ENCODE data around the gene GPD1. TPM values are rescaled to one million over a fixed set of nuclear protein-coding genes. Genes with fewer than 3 reads are reported as not detected.

The GPD1 gene
- total RNA-seq, 1 experiment from 2014 or later, result 1.5 TPM

- peaks cover 46% of the 10 kb centered on the region for H3K36me3 Mint-ChIP-seq (ENCODE audit: insufficient read depth, unreplicated experiment)
- Histone ChIP-seq H3K4me1 (0 out of 2 replicates have a peak, but pooled peaks cover 2% of the 10 kb centered on the region), H3K27me3 (replicated peaks; ENCODE audit: control insufficient read depth, insufficient read depth, low read length) (no peaks in the 10 kb centered on the region), H3K36me3 (ENCODE audit: control insufficient read depth, insufficient read depth, low read length) (peaks cover 4% of the 10 kb centered on the region), H3K4me3 (ENCODE audit: low read depth, low read length) (no peak overlapping the region), H3K9me3 (no peaks in the 10 kb centered on the region)
- intact Hi-C loops (cut with micrococcal nuclease; ENCODE audit: unreplicated experiment), result no loop called here
- TF ChIP-seq, protein P1, sequence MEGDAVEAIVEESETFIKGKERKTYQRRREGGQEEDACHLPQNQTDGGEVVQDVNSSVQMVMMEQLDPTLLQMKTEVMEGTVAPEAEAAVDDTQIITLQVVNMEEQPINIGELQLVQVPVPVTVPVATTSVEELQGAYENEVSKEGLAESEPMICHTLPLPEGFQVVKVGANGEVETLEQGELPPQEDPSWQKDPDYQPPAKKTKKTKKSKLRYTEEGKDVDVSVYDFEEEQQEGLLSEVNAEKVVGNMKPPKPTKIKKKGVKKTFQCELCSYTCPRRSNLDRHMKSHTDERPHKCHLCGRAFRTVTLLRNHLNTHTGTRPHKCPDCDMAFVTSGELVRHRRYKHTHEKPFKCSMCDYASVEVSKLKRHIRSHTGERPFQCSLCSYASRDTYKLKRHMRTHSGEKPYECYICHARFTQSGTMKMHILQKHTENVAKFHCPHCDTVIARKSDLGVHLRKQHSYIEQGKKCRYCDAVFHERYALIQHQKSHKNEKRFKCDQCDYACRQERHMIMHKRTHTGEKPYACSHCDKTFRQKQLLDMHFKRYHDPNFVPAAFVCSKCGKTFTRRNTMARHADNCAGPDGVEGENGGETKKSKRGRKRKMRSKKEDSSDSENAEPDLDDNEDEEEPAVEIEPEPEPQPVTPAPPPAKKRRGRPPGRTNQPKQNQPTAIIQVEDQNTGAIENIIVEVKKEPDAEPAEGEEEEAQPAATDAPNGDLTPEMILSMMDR (IDR thresholded peaks at IDR 0.05; ENCODE audit: insufficient read depth in 1 of 2, low read depth in 1 of 2, low read length in 1 of 2, severe bottlenecking in 1 of 2, unreplicated experiment in 1 of 2), result no peak
- no peaks in the 10 kb centered on the region for H3K27me3 Mint-ChIP-seq (ENCODE audit: insufficient read depth, unreplicated experiment)
- DNase-seq, result peak in 1 of 2 experiments; percentile 12
- CTCF ChIA-PET, result interaction anchor here (0.6 to 2.3 kb wide), 3 partner anchors 8 to 12 kb away, joined by 3 to 11 read pairs (median 5); partner anchors contain the start of gene COX14
- no peaks in the 10 kb centered on the region for H3K9me3 Mint-ChIP-seq (ENCODE audit: unreplicated experiment)
- peaks cover 6% of the 10 kb centered on the region for H3K4me1 Mint-ChIP-seq (ENCODE audit: low read depth, unreplicated experiment)
- no TSS peak for BruUV-seq (replicated peaks)
- POLR2A ChIA-PET, result interaction anchor here (1.1 kb wide), 1 partner anchor 8 kb away, joined by 4 read pairs; the partner anchor contains the start of gene COX14
- no peak overlapping the region for H3K27ac Mint-ChIP-seq (ENCODE audit: unreplicated experiment)
- no peak overlapping the region for H3K4me3 Mint-ChIP-seq (ENCODE audit: unreplicated experiment)
Observed at GRCh38 chr12:50120521-50120920, 16.7 kb downstream of the GPD1 start.

DNA sequence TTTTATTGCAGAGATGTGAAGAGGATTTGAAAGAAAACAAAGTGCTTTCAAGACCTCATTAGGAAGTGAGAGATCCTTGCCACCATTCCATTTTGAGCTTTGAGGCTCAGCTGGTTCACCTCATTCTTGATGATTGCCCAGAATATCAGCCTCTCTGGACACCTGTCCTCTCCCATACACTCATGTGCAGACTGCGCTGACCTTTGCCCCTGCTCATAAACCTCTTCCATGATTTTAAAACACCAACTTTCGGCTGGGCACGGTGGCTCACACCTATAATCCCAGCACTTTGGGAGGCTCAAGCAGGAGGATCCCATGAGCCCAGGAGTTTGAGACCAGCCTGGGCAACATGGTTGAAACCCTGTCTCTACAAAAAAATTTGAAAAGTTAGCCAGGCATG, 17.1 kb downstream of the GPD1 start:
- DNase-seq, result no peak
- intact Hi-C loops (cut with micrococcal nuclease; ENCODE audit: unreplicated experiment), result no loop called here
- Mint-ChIP-seq H3K4me1 (ENCODE audit: low read depth, unreplicated experiment) (peaks cover 1% of the 10 kb centered on the region), H3K27me3 (ENCODE audit: insufficient read depth, unreplicated experiment) (no peaks in the 10 kb centered on the region), H3K36me3 (ENCODE audit: insufficient read depth, unreplicated experiment) (peaks cover 46% of the 10 kb centered on the region), H3K4me3 (ENCODE audit: unreplicated experiment) (no peak overlapping the region), H3K9me3 (ENCODE audit: unreplicated experiment) (no peaks in the 10 kb centered on the region), H3K27ac (ENCODE audit: unreplicated experiment) (no peak overlapping the region)
- H3K4me1 ChIP-seq, result 0 out of 2 replicates have a peak, but pooled peaks cover 2% of the 10 kb centered on the region
- CTCF ChIA-PET, result interaction anchor here (0.6 to 2.3 kb wide), 3 partner anchors 9 to 12 kb away, joined by 3 to 11 read pairs (median 5); partner anchors contain the start of gene COX14
- no peaks in the 10 kb centered on the region for H3K27me3 ChIP-seq (replicated peaks; ENCODE audit: control insufficient read depth, insufficient read depth, low read length)
- no peaks in the 10 kb centered on the region for H3K9me3 ChIP-seq
- TF ChIP-seq, protein P1 (IDR thresholded peaks at IDR 0.05; ENCODE audit: insufficient read depth in 1 of 2, low read depth in 1 of 2, low read length in 1 of 2, severe bottlenecking in 1 of 2, unreplicated experiment in 1 of 2), result no peak
- POLR2A ChIA-PET, result interaction anchor here (1.1 kb wide), 1 partner anchor 9 kb away, joined by 4 read pairs; the partner anchor contains the start of gene COX14
- no TSS peak for BruUV-seq (replicated peaks)
- H3K36me3 ChIP-seq (ENCODE audit: control insufficient read depth, insufficient read depth, low read length), result peaks cover 4% of the 10 kb centered on the region
- H3K4me3 ChIP-seq (ENCODE audit: low read depth, low read length), result no peak overlapping the region

DNA sequence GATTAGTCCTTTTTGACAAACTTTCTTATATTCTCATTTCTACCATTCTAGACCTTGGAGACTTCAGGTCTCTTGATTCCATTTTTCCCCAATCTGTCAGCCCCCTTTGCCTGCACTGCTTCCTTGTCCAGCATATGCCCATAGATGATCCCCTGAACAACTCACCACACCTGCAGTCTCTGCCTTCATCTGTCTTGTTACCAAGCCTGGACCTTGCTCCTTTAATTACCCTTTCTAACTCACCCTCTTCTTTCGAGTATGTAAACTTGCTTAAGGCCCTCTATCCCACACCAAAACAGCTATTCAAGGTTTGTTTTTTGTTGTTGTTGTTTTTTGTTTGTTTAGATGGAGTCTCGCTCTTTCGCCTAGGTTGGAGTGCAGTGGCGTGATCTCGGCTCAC, 17.8 kb downstream of the GPD1 start:
- BruUV-seq (replicated peaks), result no TSS peak
- Histone ChIP-seq H3K27me3 (replicated peaks; ENCODE audit: control insufficient read depth, insufficient read depth, low read length) (no peaks in the 10 kb centered on the region), H3K4me1 (0 out of 2 replicates have a peak, but pooled peaks cover 2% of the 10 kb centered on the region), H3K4me3 (ENCODE audit: low read depth, low read length) (no peak overlapping the region), H3K36me3 (ENCODE audit: control insufficient read depth, insufficient read depth, low read length) (peaks cover 4% of the 10 kb centered on the region), H3K9me3 (no peaks in the 10 kb centered on the region)
- no peaks in the 10 kb centered on the region for H3K27me3 Mint-ChIP-seq (ENCODE audit: insufficient read depth, unreplicated experiment)
- no peak overlapping the region for H3K4me3 Mint-ChIP-seq (ENCODE audit: unreplicated experiment)
- ChIA-PET CTCF (interaction anchor here (0.6 to 2.3 kb wide), 2 partner anchors 10 to 13 kb away, joined by 3 to 11 read pairs; partner anchors contain the start of gene COX14), POLR2A (no interaction called here)
- H3K27ac Mint-ChIP-seq (ENCODE audit: unreplicated experiment), result no peak overlapping the region
- no peaks in the 10 kb centered on the region for H3K9me3 Mint-ChIP-seq (ENCODE audit: unreplicated experiment)
- intact Hi-C loops (cut with micrococcal nuclease; ENCODE audit: unreplicated experiment), result no loop called here
- peaks cover 42% of the 10 kb centered on the region for H3K36me3 Mint-ChIP-seq (ENCODE audit: insufficient read depth, unreplicated experiment)
- DNase-seq, result no peak
- no peaks in the 10 kb centered on the region for H3K4me1 Mint-ChIP-seq (ENCODE audit: low read depth, unreplicated experiment)
- TF ChIP-seq, protein P1 (IDR thresholded peaks at IDR 0.05; ENCODE audit: insufficient read depth in 1 of 2, low read depth in 1 of 2, low read length in 1 of 2, severe bottlenecking in 1 of 2, unreplicated experiment in 1 of 2), result no peak

All from Caco-2 (cell line).